ENCODE data around the gene ZNF554. TPM values are rescaled to one million over a fixed set of nuclear protein-coding genes. Genes with fewer than 3 reads are reported as not detected.
"Not testable (repeated sequence)": the region's sequence is repeated elsewhere in the genome, so short reads cannot be mapped to it uniquely, and the experiment has no call there.

ZNF554 gene
- total RNA-seq, 4 donors from 2014 or later = 6.2 to 8.6 (median 7.3) TPM

DNA sequence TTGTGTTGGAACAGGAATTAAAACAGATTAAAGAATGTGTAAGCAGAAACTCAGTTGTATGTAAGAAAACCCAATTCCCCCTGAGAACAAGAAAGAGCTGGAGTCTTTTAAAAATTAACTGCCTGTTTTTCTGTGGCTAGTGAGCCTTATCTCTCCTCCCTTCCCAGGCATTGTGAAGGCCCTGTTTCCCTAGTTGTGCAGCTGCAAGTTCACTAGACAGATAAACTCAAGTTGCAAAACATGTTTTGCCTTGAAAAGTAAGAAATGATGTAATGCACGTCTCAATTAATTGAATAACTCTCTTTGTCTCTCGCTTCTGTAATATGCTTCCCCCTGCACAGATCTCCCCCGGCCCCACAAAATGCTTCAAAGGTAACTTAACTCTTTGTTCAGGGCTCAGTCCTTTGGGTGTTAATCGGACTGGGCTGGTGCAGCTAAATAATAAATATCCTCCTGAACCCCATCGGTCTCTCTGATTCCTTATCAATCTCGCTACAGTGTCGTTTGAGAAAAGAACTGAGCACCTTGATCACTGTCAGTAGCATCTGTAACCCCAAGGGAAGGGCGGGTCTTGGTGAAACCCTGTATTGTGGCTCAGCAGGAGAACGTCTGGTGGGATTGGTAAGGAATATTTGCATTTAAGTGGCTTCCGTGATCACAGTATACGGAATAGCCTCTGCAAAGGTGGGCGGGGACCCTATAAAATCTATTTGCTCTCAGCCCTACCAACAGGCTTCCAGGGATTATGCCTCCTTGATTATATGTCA is 45.8 kb downstream of the ZNF554 start:
- intact Hi-C loops (cut with DNase I; ENCODE audit: low total_unique reads) = no loop called here
- WGBS, 2 donors = 41 to 43% methylated on average over 12 of the region's 12 CpGs
- TF ChIP-seq, protein P1, sequence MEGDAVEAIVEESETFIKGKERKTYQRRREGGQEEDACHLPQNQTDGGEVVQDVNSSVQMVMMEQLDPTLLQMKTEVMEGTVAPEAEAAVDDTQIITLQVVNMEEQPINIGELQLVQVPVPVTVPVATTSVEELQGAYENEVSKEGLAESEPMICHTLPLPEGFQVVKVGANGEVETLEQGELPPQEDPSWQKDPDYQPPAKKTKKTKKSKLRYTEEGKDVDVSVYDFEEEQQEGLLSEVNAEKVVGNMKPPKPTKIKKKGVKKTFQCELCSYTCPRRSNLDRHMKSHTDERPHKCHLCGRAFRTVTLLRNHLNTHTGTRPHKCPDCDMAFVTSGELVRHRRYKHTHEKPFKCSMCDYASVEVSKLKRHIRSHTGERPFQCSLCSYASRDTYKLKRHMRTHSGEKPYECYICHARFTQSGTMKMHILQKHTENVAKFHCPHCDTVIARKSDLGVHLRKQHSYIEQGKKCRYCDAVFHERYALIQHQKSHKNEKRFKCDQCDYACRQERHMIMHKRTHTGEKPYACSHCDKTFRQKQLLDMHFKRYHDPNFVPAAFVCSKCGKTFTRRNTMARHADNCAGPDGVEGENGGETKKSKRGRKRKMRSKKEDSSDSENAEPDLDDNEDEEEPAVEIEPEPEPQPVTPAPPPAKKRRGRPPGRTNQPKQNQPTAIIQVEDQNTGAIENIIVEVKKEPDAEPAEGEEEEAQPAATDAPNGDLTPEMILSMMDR (IDR thresholded peaks at IDR 0.05) = no peak
- no peak for TF ChIP-seq POLR2A (IDR thresholded peaks at IDR 0.05)
- H3K4me3 ChIP-seq (ENCODE audit: low read depth, poor library complexity, severe bottlenecking) = no peak overlapping the region
- no peak for DNase-seq (ENCODE audit: low spot score in 2 of 2)

DNA sequence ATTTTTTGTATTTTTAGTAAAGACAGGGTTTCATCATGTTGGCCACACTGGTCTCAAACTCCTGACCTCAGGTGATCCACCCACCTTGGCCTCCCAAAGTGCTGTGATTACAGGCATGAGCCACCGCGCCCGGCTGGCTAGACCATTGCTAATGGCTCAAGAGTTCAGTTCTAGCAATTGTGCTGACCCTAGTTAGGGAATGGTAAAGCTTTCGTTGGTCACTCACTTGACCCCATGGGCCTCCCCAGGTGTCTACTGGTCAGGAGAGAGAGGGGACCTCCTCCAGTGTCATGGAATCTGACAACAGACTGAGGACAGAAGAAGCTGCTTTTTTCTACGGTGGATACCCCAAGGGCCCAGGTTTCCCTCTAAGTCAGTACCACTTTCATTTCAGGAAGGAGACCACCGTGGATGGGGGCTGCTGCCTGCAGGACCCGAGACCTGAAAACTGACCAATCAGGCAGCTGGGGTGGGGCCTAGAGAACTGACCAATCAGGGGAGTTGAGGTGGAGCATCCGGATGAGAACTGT is 46.9 kb downstream of the ZNF554 start:
- no peak overlapping the region for H3K4me3 ChIP-seq (ENCODE audit: low read depth, poor library complexity, severe bottlenecking)
- TF ChIP-seq POLR2A (IDR thresholded peaks at IDR 0.05) = no peak
- TF ChIP-seq, protein P1 (IDR thresholded peaks at IDR 0.05) = no peak
- intact Hi-C loops (cut with DNase I; ENCODE audit: low total_unique reads) = no loop called here
- no peak for DNase-seq (ENCODE audit: low spot score in 2 of 2)
- WGBS, 2 donors = 82 to 84% methylated on average over 8 of the region's 8 CpGs

DNA sequence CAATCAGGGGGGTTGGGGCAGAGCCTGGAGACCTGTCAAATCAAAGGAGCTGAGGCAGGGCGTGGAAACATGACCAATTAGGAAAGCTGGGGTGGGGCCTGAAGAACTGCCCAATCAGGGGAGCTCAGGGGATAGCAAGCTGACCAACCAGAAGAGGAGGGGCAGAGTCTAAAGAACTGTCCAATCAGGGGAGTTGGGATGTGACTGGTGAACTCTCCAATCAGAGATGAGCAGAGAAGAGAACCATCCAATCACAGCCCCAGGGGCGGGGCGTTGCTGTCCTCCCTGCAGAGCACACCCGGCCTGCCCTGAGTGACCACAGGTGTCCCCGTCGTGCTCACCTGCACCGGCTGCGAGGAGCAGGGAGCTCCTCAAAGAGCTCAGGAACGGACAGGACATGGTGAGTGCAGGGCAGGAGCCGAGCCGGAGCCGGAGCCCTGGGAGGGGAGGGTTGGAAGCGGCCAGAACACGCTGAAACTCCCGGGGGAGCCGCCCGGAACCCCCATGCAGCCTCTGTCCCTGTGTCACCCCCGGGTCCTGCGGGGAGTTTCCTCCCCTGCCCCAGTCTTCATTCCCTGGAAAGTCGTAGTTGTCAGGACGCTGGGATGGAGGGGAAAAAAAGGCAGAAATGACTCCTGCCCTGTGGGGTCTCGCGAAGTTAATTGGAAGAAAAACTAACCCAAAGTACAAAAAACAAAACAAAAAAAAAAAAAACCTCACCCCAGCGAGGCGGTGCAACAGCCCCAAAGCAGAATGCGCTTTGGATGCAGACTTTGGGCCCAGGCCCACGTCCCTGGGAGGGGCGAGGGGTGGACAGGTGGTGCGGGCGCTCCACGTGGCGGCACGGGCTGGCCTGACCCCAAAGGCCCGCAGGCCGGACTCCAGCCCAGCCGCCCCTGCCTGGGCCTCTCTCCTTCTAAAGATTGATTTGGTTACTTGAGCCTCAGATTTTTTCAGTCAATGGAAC is 47.6 kb downstream of the ZNF554 start, which contains the start of gene ZNF556:
ZNF556 (plus strand) TSS at position 311 of the 967 bp plus-strand sequence; CDS start at position 398, 87 bp downstream.
- WGBS, 2 donors = 79 to 83% methylated on average over 32 to 35 of the region's 36 CpGs
- no peak for DNase-seq (ENCODE audit: low spot score in 2 of 2)
- TF ChIP-seq, protein P1 (IDR thresholded peaks at IDR 0.05) = no peak
- TF ChIP-seq POLR2A (IDR thresholded peaks at IDR 0.05) = no peak
- no peak within 1 kb of the TSS for H3K4me3 ChIP-seq (ENCODE audit: low read depth, poor library complexity, severe bottlenecking)
- intact Hi-C loops (cut with DNase I; ENCODE audit: low total_unique reads) = no loop called here

DNA sequence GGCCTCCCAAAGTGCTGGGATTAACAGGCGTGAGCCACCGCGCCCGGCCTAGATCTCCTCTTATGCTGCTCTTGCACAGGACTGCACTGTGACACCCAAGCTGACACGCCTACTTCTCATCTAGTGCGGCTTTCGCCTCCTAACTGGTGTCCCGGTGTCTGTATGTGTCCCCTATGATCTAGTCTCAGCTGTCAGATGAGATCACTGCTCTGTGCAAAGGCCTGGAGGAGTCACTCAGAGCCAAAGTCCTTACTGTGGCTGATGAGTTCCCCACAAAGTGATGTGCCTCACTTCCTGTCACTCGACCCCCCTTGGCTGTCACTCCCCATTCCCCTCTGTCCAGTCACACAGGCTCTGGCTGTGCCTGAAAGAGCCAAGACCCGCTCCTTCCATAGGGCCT is 50.0 kb downstream of the ZNF554 start:
- H3K4me3 ChIP-seq (ENCODE audit: low read depth, poor library complexity, severe bottlenecking) = no peak overlapping the region
- TF ChIP-seq, protein P1 (IDR thresholded peaks at IDR 0.05) = no peak
- no peak for TF ChIP-seq POLR2A (IDR thresholded peaks at IDR 0.05)
- 83 to 88% methylated on average over 10 of the region's 10 CpGs for WGBS, 2 donors
- no peak for DNase-seq (ENCODE audit: low spot score in 2 of 2)
- intact Hi-C loops (cut with DNase I; ENCODE audit: low total_unique reads) = loop anchor here (10.0 kb wide), 1 partner anchor 215 kb away; no protein-coding TSS in a partner anchor

DNA sequence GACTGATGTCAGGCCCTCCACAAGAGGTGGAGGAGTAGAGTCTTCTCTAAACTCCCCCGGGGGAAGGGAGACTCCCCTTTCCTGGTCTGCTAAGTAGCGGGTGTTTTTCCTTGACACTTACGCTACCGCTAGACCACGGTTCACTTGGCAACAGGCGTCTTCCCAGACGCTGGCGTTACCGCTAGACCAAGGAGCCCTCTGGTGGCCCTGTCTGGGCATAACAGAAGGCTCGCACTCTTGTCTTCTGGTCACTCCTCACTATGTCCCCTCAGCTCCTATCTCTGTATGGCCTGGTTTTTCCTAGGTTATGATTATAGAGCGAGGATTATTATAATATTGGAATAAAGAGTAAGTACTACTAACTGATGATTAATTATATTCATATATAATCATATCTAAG is 52.5 kb downstream of the ZNF554 start:
- WGBS, 2 donors = 10 to 41% methylated on average over 8 to 10 of the region's 11 CpGs
- DNase-seq (ENCODE audit: low spot score in 2 of 2); H3K4me3 ChIP-seq (ENCODE audit: low read depth, poor library complexity, severe bottlenecking): not testable (repeated sequence)
- intact Hi-C loops (cut with DNase I; ENCODE audit: low total_unique reads) = loop anchor here (10.0 kb wide), 1 partner anchor 217 kb away; no protein-coding TSS in a partner anchor

Data from lower leg skin (tissue), 4 donors.